C4-2B (cell line): ENCODE data around the gene STAG1.

Experiments
- CTCF ChIP-seq: fragments of 450-650 bp; conservative IDR thresholded peaks from 2 replicates; pipeline ENCODE4 v1.5.1; 2017; ENCODE audit warnings: mild to moderate bottlenecking
- ZFX ChIP-seq: fragments of 450-650 bp; IDR thresholded peaks from 2 replicates; pipeline ENCODE4 v1.6.1; 2017

GRCh38 chr3:136699271-136699828 lies 52.8 kb downstream of the STAG1 start:
- TF ChIP-seq CTCF: no peak
- TF ChIP-seq ZFX: no peak
